HepG2 (cell line): Measurements from ENCODE around the gene TMEM253. TPM values are rescaled to one million over a fixed set of nuclear protein-coding genes. Genes with fewer than 3 reads are reported as not detected.
A peak's percentile ranks its signal among the peaks of the same experiment; 100 is the strongest.

Experiments
- ARHGAP35 ChIP-seq: sonication (generic); formaldehyde crosslinking; IDR thresholded peaks from 2 replicates; pipeline ENCODE4 v1.9.0; 2022; ENCODE audit warnings: mild to moderate bottlenecking, inconsistent platforms, moderate library complexity, missing genetic modification reagents, borderline replicate concordance
- ETV5 ChIP-seq: IDR thresholded peaks from 2 replicates; pipeline ENCODE4 v1.6.1; 2018; ENCODE audit warnings: missing biosample characterization, missing genetic modification reagents, inconsistent platforms, borderline replicate concordance
- MAFF ChIP-seq: IDR thresholded peaks from 2 replicates; pipeline ENCODE4 v1.6.1; 2011; ENCODE audit warnings: low read depth, low read length, improper control_type of control experiment
- MXI1 ChIP-seq: IDR thresholded peaks from 3 replicates; pipeline ENCODE4 v1.6.1; 2012; ENCODE audit warnings: low read depth, low read length, inconsistent platforms, borderline replicate concordance
- NR2F2 ChIP-seq: IDR thresholded peaks from 2 replicates; pipeline ENCODE4 v1.6.1; 2012; ENCODE audit warnings: low read depth, inconsistent platforms, borderline replicate concordance
- PCBP1 ChIP-seq: fragments of 200-400 bp; formaldehyde crosslinking; IDR thresholded peaks from 2 replicates; pipeline ENCODE4 v1.6.1; 2017; ENCODE audit warnings: mild to moderate bottlenecking, low read depth, low read length, borderline replicate concordance
- SETDB1 ChIP-seq: sonication (generic); formaldehyde crosslinking; IDR thresholded peaks from 2 replicates; pipeline ENCODE4 v1.5.1; 2020; ENCODE audit warnings: missing genetic modification reagents, mild to moderate bottlenecking, borderline replicate concordance
- ZC3H4 ChIP-seq: sonication (generic); formaldehyde crosslinking; IDR thresholded peaks from 2 replicates; pipeline ENCODE4 v1.4.0; 2020; ENCODE audit warnings: missing genetic modification reagents, borderline replicate concordance
- ZFP90 ChIP-seq: sonication (generic); formaldehyde crosslinking; IDR thresholded peaks from 2 replicates; pipeline ENCODE4 v1.8.0; 2022; ENCODE audit warnings: missing genetic modification reagents, mild to moderate bottlenecking, inconsistent platforms, borderline replicate concordance
- ZNF296 ChIP-seq: sonication (generic); formaldehyde crosslinking; conservative IDR thresholded peaks from 2 replicates; pipeline ENCODE4 v1.5.0; 2020; ENCODE audit warnings: mild to moderate bottlenecking, missing genetic modification reagents
- ZNF3 ChIP-seq: IDR thresholded peaks from 2 replicates; pipeline ENCODE4 v1.7.0; 2017; ENCODE audit warnings: inconsistent platforms
- ZNF343 ChIP-seq: sonication (generic); formaldehyde crosslinking; IDR thresholded peaks from 2 replicates; pipeline ENCODE4 v1.4.0; 2020; ENCODE audit warnings: mild to moderate bottlenecking, missing genetic modification reagents
- ZNF547 ChIP-seq: sonication (generic); formaldehyde crosslinking; IDR thresholded peaks from 2 replicates; pipeline ENCODE4 v1.5.1; 2020; ENCODE audit warnings: mild to moderate bottlenecking, missing genetic modification reagents
- ZNF777 ChIP-seq: sonication (generic); formaldehyde crosslinking; IDR thresholded peaks from 2 replicates; pipeline ENCODE4 v1.4.0; 2020; ENCODE audit warnings: missing genetic modification reagents
- polyA plus RNA-seq, 8 experiments: library from polyadenylated mRNA; depleted of rRNA in 3 of 8; stranded (reverse) in 7 of 8; unstranded in 1 of 8; fragments of >200 nt; fragmentation: Illumina TruSeq in 4 of 8; extraction: Trizol in 4 of 8; gene quantifications; 2 replicates each; pipeline versions ENCODE4 v1.2.1 to v1.2.3, GENCODE V29; 2011 to 2016; ENCODE audit warnings: low read depth in 4 of 8, missing spikeins in 1 of 8, mixed read lengths in 1 of 8; ENCODE audit not compliant: insufficient read depth in 1 of 8
- total RNA-seq, 5 experiments: library from RNA; depleted of rRNA; stranded (reverse); fragments of >200 nt; fragmentation: Illumina TruSeq; extraction: Trizol; gene quantifications; 2 replicates each; pipeline ENCODE4 v1.2.3, GENCODE V29; 2016; ENCODE audit warnings: low read depth in 1 of 5
- TF ChIP-seq, protein P1 (sequence below): sonication (generic); formaldehyde crosslinking; IDR thresholded peaks from one replicate; pipeline ENCODE4 v1.5.1; 2020; ENCODE audit warnings: mild to moderate bottlenecking, missing genetic modification reagents; ENCODE audit errors: not compliant biosample characterization
- TF ChIP-seq, protein P2 (sequence below): sonication (generic); formaldehyde crosslinking; IDR thresholded peaks from 2 replicates; pipeline ENCODE4 v1.4.0; 2020; ENCODE audit warnings: missing genetic modification reagents, borderline replicate concordance

The TMEM253 gene
- total and polyA plus RNA-seq, 2 of the 13 experiments (the other 11 are each of a cell fraction or from before 2014, with no cell fraction given): 0.29 to 0.45 TPM

- TF ChIP-seq, protein P1, sequence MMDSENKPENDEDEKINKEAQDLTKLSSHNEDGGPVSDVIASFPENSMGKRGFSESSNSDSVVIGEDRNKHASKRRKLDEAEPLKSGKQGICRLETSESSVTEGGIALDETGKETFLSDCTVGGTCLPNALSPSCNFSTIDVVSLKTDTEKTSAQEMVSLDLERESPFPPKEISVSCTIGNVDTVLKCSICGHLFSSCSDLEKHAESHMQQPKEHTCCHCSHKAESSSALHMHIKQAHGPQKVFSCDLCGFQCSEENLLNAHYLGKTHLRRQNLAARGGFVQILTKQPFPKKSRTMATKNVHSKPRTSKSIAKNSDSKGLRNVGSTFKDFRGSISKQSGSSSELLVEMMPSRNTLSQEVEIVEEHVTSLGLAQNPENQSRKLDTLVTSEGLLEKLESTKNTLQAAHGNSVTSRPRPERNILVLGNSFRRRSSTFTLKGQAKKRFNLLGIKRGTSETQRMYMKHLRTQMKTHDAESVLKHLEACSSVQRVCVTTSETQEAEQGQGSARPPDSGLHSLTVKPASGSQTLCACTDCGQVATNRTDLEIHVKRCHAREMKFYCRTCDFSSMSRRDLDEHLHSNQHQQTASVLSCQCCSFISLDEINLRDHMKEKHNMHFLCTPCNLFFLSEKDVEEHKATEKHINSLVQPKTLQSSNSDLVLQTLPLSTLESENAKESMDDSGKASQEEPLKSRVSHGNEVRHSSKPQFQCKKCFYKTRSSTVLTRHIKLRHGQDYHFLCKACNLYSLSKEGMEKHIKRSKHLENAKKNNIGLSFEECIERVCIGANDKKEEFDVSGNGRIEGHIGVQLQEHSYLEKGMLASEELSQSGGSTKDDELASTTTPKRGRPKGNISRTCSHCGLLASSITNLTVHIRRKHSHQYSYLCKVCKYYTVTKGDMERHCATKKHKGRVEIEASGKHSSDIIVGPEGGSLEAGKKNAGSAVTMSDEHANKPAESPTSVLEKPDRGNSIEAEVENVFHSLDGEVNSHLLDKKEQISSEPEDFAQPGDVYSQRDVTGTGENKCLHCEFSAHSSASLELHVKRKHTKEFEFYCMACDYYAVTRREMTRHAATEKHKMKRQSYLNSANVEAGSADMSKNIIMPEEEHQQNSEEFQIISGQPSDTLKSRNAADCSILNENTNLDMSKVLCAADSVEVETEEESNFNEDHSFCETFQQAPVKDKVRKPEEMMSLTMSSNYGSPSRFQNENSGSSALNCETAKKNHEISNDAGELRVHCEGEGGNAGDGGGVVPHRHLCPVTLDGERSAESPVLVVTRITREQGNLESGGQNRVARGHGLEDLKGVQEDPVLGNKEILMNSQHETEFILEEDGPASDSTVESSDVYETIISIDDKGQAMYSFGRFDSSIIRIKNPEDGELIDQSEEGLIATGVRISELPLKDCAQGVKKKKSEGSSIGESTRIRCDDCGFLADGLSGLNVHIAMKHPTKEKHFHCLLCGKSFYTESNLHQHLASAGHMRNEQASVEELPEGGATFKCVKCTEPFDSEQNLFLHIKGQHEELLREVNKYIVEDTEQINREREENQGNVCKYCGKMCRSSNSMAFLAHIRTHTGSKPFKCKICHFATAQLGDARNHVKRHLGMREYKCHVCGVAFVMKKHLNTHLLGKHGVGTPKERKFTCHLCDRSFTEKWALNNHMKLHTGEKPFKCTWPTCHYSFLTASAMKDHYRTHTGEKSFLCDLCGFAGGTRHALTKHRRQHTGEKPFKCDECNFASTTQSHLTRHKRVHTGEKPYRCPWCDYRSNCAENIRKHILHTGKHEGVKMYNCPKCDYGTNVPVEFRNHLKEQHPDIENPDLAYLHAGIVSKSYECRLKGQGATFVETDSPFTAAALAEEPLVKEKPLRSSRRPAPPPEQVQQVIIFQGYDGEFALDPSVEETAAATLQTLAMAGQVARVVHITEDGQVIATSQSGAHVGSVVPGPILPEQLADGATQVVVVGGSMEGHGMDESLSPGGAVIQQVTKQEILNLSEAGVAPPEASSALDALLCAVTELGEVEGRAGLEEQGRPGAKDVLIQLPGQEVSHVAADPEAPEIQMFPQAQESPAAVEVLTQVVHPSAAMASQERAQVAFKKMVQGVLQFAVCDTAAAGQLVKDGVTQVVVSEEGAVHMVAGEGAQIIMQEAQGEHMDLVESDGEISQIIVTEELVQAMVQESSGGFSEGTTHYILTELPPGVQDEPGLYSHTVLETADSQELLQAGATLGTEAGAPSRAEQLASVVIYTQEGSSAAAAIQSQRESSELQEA (CRISPR knock-in tag): no peak
- TF ChIP-seq ZNF3: no peak
- TF ChIP-seq ZC3H4 (CRISPR knock-in tag): no peak; the same call in 1 of the 2 replicates
- TF ChIP-seq SETDB1 (CRISPR knock-in tag): no peak
- TF ChIP-seq MAFF: no peak
- TF ChIP-seq PCBP1: no peak; the same call in 1 of the 2 replicates
- TF ChIP-seq MXI1: no peak
- no peak; the same call in 1 of the 2 replicates for TF ChIP-seq ZNF343 (CRISPR knock-in tag)
- TF ChIP-seq NR2F2: 0 out of 2 replicates have a peak, but pooled peaks have one; percentile 20
- TF ChIP-seq ZNF296 (CRISPR knock-in tag): peak; percentile 31; the same call in 1 of the 2 replicates
- peak; percentile 84; the same call in 1 of the 2 replicates for TF ChIP-seq ZFP90 (CRISPR knock-in tag)
- TF ChIP-seq ETV5 (CRISPR knock-in tag): no peak
- TF ChIP-seq ZNF777: no peak
- TF ChIP-seq, protein P2, sequence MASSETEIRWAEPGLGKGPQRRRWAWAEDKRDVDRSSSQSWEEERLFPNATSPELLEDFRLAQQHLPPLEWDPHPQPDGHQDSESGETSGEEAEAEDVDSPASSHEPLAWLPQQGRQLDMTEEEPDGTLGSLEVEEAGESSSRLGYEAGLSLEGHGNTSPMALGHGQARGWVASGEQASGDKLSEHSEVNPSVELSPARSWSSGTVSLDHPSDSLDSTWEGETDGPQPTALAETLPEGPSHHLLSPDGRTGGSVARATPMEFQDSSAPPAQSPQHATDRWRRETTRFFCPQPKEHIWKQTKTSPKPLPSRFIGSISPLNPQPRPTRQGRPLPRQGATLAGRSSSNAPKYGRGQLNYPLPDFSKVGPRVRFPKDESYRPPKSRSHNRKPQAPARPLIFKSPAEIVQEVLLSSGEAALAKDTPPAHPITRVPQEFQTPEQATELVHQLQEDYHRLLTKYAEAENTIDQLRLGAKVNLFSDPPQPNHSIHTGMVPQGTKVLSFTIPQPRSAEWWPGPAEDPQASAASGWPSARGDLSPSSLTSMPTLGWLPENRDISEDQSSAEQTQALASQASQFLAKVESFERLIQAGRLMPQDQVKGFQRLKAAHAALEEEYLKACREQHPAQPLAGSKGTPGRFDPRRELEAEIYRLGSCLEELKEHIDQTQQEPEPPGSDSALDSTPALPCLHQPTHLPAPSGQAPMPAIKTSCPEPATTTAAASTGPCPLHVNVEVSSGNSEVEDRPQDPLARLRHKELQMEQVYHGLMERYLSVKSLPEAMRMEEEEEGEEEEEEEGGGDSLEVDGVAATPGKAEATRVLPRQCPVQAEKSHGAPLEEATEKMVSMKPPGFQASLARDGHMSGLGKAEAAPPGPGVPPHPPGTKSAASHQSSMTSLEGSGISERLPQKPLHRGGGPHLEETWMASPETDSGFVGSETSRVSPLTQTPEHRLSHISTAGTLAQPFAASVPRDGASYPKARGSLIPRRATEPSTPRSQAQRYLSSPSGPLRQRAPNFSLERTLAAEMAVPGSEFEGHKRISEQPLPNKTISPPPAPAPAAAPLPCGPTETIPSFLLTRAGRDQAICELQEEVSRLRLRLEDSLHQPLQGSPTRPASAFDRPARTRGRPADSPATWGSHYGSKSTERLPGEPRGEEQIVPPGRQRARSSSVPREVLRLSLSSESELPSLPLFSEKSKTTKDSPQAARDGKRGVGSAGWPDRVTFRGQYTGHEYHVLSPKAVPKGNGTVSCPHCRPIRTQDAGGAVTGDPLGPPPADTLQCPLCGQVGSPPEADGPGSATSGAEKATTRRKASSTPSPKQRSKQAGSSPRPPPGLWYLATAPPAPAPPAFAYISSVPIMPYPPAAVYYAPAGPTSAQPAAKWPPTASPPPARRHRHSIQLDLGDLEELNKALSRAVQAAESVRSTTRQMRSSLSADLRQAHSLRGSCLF (CRISPR knock-in tag): 0 out of 2 replicates have a peak, but pooled peaks have one; percentile 20
- no peak for TF ChIP-seq ARHGAP35
- no peak for TF ChIP-seq ZNF547
Measured at GRCh38 chr14:21070610-21071224, 30.1 kb upstream of the TMEM253 start (continued).
